ENCODE measurements around the gene CDH8. TPM values are rescaled to one million over a fixed set of nuclear protein-coding genes. Genes with fewer than 3 reads are reported as not detected.
A peak's percentile ranks its signal among the peaks of the same experiment; 100 is the strongest.

Gene CDH8
- polyA plus RNA-seq, 1 of the 3 experiments (the other 2 are of a cell fraction), result 0.05 TPM

GRCh38 chr16:62035115-62036092 lies 834 bp downstream of the CDH8 start:
- no peaks in the 10 kb centered on the region for H3K9me2 ChIP-seq
- peak overlapping the region; percentile 68 for H3K4me2 ChIP-seq
- H3K36me3 ChIP-seq (replicated peaks in 1 of 2; ENCODE audit: control insufficient read depth in 1 of 2, insufficient read depth in 2 of 2, low read length in 1 of 2), result no peaks in the 10 kb centered on the region
- no peak overlapping the region for H2AFZ ChIP-seq (ENCODE audit: low read depth)
- WGBS (ENCODE audit: low lambda C conversion rate), result 3% methylated on average over 18 of the region's 65 CpGs
- peaks cover 40% of the 10 kb centered on the region for H3K27me3 ChIP-seq (ENCODE audit: insufficient read depth)
- no peak overlapping the region for H3K9ac ChIP-seq
- ChIA-PET CTCF (interaction anchor here (0.8 to 1.6 kb wide), 3 partner anchors 9 to 1254 kb away, joined by 3 to 5 read pairs (median 3); no protein-coding TSS in a partner anchor), POLR2A (no interaction called here)
- no peaks in the 10 kb centered on the region for H3K9me3 ChIP-seq
- H4K20me1 ChIP-seq (ENCODE audit: insufficient read depth), result no peaks in the 10 kb centered on the region
- H3F3A ChIP-seq (replicated peaks; ENCODE audit: insufficient read depth), result no peaks in the 10 kb centered on the region
- H3K4me3 ChIP-seq (ENCODE audit: low read depth in 2 of 2, low read length in 1 of 2), result peak overlapping the region; percentile 31 to 43; a peak in 3 of 4 replicates
- no peak for TF ChIP-seq FOSL2 (IDR thresholded peaks at IDR 0.05; ENCODE audit: borderline replicate concordance, low read depth)
- TF ChIP-seq, protein P1, sequence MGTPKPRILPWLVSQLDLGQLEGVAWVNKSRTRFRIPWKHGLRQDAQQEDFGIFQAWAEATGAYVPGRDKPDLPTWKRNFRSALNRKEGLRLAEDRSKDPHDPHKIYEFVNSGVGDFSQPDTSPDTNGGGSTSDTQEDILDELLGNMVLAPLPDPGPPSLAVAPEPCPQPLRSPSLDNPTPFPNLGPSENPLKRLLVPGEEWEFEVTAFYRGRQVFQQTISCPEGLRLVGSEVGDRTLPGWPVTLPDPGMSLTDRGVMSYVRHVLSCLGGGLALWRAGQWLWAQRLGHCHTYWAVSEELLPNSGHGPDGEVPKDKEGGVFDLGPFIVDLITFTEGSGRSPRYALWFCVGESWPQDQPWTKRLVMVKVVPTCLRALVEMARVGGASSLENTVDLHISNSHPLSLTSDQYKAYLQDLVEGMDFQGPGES (IDR thresholded peaks at IDR 0.05; ENCODE audit: low read depth, low read length), result no peak
- TF ChIP-seq RAD21 (IDR thresholded peaks at IDR 0.05; ENCODE audit: low read length), result no peak
- no peak for TF ChIP-seq MEF2A (IDR thresholded peaks at IDR 0.05; ENCODE audit: borderline replicate concordance, low read depth)
- TF ChIP-seq, protein P2, sequence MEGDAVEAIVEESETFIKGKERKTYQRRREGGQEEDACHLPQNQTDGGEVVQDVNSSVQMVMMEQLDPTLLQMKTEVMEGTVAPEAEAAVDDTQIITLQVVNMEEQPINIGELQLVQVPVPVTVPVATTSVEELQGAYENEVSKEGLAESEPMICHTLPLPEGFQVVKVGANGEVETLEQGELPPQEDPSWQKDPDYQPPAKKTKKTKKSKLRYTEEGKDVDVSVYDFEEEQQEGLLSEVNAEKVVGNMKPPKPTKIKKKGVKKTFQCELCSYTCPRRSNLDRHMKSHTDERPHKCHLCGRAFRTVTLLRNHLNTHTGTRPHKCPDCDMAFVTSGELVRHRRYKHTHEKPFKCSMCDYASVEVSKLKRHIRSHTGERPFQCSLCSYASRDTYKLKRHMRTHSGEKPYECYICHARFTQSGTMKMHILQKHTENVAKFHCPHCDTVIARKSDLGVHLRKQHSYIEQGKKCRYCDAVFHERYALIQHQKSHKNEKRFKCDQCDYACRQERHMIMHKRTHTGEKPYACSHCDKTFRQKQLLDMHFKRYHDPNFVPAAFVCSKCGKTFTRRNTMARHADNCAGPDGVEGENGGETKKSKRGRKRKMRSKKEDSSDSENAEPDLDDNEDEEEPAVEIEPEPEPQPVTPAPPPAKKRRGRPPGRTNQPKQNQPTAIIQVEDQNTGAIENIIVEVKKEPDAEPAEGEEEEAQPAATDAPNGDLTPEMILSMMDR (IDR thresholded peaks at IDR 0.05), result no peak
- TF ChIP-seq NRF1 (IDR thresholded peaks at IDR 0.05; ENCODE audit: low read depth, low read length), result no peak
- TF ChIP-seq, protein P3, sequence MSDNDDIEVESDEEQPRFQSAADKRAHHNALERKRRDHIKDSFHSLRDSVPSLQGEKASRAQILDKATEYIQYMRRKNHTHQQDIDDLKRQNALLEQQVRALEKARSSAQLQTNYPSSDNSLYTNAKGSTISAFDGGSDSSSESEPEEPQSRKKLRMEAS (IDR thresholded peaks at IDR 0.05; ENCODE audit: low read depth), result no peak
- no peak for TF ChIP-seq GABPA (IDR thresholded peaks at IDR 0.05; ENCODE audit: low read depth)
- TF ChIP-seq SIN3A (IDR thresholded peaks at IDR 0.05; ENCODE audit: borderline replicate concordance, low read depth, low read length), result no peak
- no peak for TF ChIP-seq YY1 (IDR thresholded peaks at IDR 0.05; ENCODE audit: low read depth)
- no peak for TF ChIP-seq NFIC (IDR thresholded peaks at IDR 0.05; ENCODE audit: borderline replicate concordance)
- no peak for TF ChIP-seq SMC3 (IDR thresholded peaks at IDR 0.05; ENCODE audit: low read depth, low read length)
- no peak for TF ChIP-seq TAF1 (IDR thresholded peaks at IDR 0.05; ENCODE audit: borderline replicate concordance, low read depth, low read length)
- no peak for TF ChIP-seq RFX5 (IDR thresholded peaks at IDR 0.05; ENCODE audit: low read length)
- TF ChIP-seq MXI1 (IDR thresholded peaks at IDR 0.05; ENCODE audit: low read depth, low read length), result no peak
- no peak for TF ChIP-seq FOXM1 (IDR thresholded peaks at IDR 0.05; ENCODE audit: low read depth)
- TF ChIP-seq GATA2 (CRISPR knock-in tag; IDR thresholded peaks at IDR 0.05), result no peak
- no peak for TF ChIP-seq REST (IDR thresholded peaks at IDR 0.05; ENCODE audit: low read depth, low read length)
- DNase-seq, result peak; percentile 38
- H3K4me1 ChIP-seq (ENCODE audit: control insufficient read depth in 1 of 2, insufficient read depth in 2 of 2, low read depth in 1 of 2, low read length in 1 of 2), result peaks cover 0 to 3% of the 10 kb centered on the region in 2 experiments; a peak in 1 of 4 replicates
- H3K27ac ChIP-seq (ENCODE audit: low read depth in 2 of 2, low read length in 1 of 2), result no peak overlapping the region
- no peaks in the 10 kb centered on the region for H3K79me2 ChIP-seq (ENCODE audit: insufficient read depth)

Measured in SK-N-SH (cell line).